ENCODE measurements around the gene CCDC68. TPM values are rescaled to one million over a fixed set of nuclear protein-coding genes. Genes with fewer than 3 reads are reported as not detected.

Gene CCDC68
- total RNA-seq, 2 donors from 2014 or later: 0.16 to 0.17 TPM

DNA sequence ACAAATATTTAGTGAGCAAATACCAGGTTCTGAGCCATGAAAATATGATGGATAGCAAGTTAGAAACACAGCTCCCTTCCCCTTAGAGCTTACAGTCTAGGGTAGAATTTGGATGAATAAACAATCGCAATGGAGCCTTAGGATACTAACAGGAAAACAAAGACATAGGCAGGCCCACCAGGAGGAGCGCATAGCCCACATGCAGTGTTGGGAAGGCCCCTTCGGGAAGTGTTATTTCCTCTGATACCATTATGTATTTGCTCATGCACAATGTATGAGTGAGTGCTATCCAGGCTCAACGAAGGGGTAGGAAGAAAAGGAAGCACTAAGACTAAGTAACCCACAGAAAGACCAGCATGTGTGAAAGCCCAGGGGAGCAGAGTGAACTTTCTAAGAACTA is 76.9 kb downstream of the CCDC68 start:
- no peak for ATAC-seq (replicated peaks)
- Mint-ChIP-seq H3K9me3 (no peaks in the 10 kb centered on the region), H3K27ac (no peak overlapping the region), H3K4me3 (no peak overlapping the region), H3K4me1 (no peaks in the 10 kb centered on the region), H3K36me3 (ENCODE audit: low read depth) (peaks cover 6% of the 10 kb centered on the region), H3K27me3 (no peaks in the 10 kb centered on the region)

DNA sequence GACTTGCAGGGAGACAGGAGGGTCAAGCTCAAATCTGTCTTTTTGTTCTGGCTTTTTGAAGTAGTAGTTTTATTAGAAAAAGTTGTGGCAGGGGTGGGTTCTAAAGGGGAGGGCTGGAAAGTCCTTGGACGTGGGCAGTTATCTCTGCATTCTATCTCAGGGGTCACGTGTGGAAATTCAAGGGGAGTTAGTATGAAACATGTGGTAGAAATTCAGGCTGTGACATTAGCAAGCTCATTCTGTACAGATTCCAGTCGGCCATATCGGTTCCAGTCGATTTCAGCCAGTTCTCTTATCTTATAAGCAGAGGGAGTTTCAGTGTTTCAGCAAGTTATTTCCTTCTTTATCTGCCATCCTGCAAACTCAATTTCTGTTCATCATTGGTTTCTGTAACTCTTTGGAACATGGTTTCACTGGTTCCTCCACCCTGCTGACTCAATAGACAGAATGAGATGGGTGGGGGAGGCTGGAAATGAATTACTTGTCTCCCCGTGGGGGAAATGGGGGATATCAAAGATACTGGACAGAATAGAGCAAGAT is 78.0 kb downstream of the CCDC68 start:
- H3K36me3 Mint-ChIP-seq (ENCODE audit: low read depth): peaks cover 6% of the 10 kb centered on the region
- ATAC-seq (replicated peaks): no peak
- H3K27me3 Mint-ChIP-seq: no peaks in the 10 kb centered on the region
- H3K27ac Mint-ChIP-seq: no peak overlapping the region
- H3K9me3 Mint-ChIP-seq: no peaks in the 10 kb centered on the region
- H3K4me1 Mint-ChIP-seq: no peaks in the 10 kb centered on the region
- H3K4me3 Mint-ChIP-seq: no peak overlapping the region

DNA sequence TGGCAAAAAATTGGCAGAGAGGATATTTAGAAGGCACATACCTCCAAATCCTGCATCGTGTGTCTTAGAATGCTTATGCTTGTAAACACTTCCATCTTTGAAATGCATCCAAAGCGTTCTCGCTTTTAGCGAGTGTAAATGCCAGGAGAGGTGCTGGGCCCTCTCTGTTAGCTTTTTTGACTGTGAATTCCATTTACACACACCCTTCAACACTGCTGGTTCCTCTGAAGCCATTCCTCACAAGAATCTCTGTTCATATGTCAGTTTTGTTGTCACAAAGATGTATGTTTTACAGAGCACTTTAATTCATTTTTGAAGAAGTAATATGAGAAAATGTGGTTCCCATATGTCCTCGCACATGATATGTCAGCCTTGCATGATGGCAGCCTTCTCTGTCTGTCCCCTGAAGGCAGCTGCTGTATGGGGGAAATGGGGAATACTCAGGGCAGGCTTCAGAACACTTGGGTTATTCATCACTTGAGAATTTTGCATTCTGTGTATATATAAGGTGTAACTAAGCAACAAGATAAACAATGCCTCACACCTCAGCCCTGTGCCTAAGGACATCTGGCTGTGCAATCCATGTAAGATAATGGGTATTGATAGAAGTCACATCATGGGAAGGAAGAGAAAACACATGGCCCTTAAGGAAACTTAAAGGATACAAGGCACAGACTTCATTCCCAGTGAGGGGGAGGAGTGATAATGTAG is 78.7 kb downstream of the CCDC68 start:
- H3K4me3 Mint-ChIP-seq: no peak overlapping the region
- no peaks in the 10 kb centered on the region for H3K9me3 Mint-ChIP-seq
- no peak overlapping the region for H3K27ac Mint-ChIP-seq
- H3K36me3 Mint-ChIP-seq (ENCODE audit: low read depth): peaks cover 6% of the 10 kb centered on the region
- no peaks in the 10 kb centered on the region for H3K4me1 Mint-ChIP-seq
- no peaks in the 10 kb centered on the region for H3K27me3 Mint-ChIP-seq
- no peak for ATAC-seq (replicated peaks)

DNA sequence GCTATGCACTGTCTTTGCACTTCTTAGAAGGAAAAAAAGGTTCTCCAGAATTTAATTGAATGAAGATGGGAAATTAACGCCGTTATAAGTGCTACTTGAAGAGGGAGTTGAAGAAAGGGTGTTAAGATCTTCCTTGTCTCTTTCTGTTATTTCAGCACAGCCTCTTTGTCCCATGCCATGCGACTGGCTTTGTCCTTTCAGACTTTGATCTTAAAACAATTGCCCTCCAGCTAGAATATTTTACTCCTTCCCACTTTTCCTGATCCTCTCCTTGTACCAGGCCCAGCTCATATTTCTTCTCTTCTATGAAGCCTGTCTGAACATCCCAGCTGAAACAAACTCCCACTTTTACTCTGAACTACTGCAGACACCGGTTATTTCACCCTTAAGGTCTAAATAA is 79.6 kb downstream of the CCDC68 start:
- no peak overlapping the region for H3K4me3 Mint-ChIP-seq
- no peak overlapping the region for H3K27ac Mint-ChIP-seq
- H3K4me1 Mint-ChIP-seq: no peaks in the 10 kb centered on the region
- no peaks in the 10 kb centered on the region for H3K27me3 Mint-ChIP-seq
- H3K9me3 Mint-ChIP-seq: no peaks in the 10 kb centered on the region
- H3K36me3 Mint-ChIP-seq (ENCODE audit: low read depth): peaks cover 6% of the 10 kb centered on the region
- ATAC-seq (replicated peaks): no peak

DNA sequence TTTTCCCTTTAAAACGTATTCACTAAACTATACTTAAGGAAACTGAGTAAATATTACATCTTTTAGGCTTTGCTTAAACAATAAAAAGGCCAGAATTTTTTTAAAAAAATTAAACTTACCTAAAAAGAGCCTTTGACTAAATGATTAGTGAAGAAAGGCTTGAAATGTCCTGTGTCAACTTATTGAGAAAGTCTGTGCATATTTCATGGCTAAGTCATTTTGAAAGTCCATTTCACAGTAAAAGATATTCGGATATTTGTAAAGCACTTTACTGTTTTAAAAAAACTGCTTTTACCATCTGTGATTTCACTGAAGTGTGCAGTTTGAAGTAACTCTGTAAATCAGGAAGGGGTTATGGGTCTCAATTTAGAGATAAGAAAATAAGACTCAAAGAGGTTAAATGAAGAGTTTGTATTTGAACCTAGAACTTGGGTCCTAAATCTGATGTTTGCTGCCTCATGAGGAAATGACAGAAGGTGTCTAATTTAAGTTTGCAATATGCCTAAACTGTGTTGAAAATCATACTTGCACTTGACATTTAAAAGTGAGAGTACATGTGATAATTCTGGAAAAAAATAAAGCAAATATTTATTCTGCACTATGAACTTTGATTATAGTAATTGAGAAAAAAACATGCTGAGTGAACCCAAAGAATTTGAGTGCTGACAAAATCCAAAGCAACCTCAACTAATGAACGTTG is 80.5 kb downstream of the CCDC68 start:
- H3K4me3 Mint-ChIP-seq: no peak overlapping the region
- ATAC-seq (replicated peaks): no peak
- H3K9me3 Mint-ChIP-seq: no peaks in the 10 kb centered on the region
- H3K27ac Mint-ChIP-seq: no peak overlapping the region
- no peaks in the 10 kb centered on the region for H3K4me1 Mint-ChIP-seq
- no peaks in the 10 kb centered on the region for H3K27me3 Mint-ChIP-seq
- peaks cover 6% of the 10 kb centered on the region for H3K36me3 Mint-ChIP-seq (ENCODE audit: low read depth)

DNA sequence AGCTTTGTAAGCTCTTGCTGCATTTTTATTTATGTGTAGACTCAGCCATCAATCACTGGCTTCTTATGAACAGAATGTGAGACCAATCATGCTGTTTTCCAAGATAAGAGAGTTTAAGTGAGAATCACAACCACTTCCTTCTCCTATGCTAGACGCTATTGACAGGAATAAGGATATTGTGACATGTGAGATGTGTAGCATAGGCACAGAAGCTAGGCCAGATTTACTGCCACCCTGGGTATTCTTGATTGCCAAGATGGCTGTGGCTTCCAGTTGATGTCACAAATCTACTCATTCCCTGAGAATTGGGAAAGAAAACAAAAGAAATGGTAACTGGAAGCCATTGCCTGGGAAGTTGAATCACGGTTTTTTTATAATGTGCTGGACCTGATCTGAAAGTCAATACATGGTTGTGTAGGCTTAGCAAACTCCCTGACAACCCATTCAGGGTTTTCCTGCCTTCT is 81.1 kb downstream of the CCDC68 start:
- Mint-ChIP-seq H3K4me1 (no peaks in the 10 kb centered on the region), H3K27ac (no peak overlapping the region), H3K36me3 (ENCODE audit: low read depth) (peaks cover 6% of the 10 kb centered on the region), H3K27me3 (no peaks in the 10 kb centered on the region), H3K9me3 (no peaks in the 10 kb centered on the region), H3K4me3 (no peak overlapping the region)
- ATAC-seq (replicated peaks): no peak

DNA sequence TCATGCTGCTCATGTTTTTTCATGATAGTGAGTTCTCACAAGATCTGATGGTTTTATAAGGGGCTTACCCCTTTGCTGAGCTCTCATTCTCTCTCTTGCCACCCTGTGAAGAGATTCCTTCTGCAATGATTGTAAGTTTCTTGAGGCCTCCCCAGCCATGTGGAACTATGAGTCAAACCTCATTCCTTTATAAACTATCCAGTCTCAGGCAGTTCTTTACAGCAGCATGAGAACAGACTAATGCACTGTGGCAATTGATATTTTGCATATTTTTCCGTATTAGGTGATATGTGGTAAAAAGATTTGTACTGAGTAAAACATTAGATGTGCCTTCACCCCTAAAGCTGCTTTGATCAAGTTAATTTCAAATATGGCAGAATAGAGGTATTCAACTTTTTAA is 82.2 kb downstream of the CCDC68 start:
- H3K27me3 Mint-ChIP-seq: no peaks in the 10 kb centered on the region
- ATAC-seq (replicated peaks): no peak
- no peak overlapping the region for H3K27ac Mint-ChIP-seq

DNA sequence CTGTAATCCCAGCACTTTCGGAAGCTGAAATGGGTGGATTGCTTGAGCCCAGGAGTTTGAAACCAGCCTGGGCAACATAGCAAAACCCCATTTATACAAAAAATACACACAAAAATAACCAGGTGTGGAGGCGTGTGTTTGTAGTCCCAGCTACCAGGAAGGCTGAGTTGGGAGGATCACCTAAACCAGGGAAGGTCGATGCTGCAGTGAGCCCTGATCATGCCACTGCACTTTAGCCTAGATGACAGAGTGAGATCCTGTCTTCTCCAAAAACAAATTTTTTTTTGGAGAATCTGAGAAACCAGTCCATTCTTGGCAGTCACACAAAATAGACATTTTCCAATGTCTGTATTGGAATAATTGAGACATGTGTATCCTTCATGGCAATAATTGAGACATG is 84.2 kb downstream of the CCDC68 start:
- Mint-ChIP-seq H3K9me3 (no peaks in the 10 kb centered on the region), H3K4me3 (no peak overlapping the region), H3K27ac (no peak overlapping the region), H3K4me1 (no peaks in the 10 kb centered on the region), H3K27me3 (no peaks in the 10 kb centered on the region), H3K36me3 (ENCODE audit: low read depth) (peaks cover 5% of the 10 kb centered on the region)
- ATAC-seq (replicated peaks): no peak

More for the DNA sequence above, 82.2 kb downstream of the CCDC68 start:
- no peaks in the 10 kb centered on the region for H3K4me1 Mint-ChIP-seq
- no peak overlapping the region for H3K4me3 Mint-ChIP-seq
- no peaks in the 10 kb centered on the region for H3K9me3 Mint-ChIP-seq
- H3K36me3 Mint-ChIP-seq (ENCODE audit: low read depth): peaks cover 6% of the 10 kb centered on the region

DNA sequence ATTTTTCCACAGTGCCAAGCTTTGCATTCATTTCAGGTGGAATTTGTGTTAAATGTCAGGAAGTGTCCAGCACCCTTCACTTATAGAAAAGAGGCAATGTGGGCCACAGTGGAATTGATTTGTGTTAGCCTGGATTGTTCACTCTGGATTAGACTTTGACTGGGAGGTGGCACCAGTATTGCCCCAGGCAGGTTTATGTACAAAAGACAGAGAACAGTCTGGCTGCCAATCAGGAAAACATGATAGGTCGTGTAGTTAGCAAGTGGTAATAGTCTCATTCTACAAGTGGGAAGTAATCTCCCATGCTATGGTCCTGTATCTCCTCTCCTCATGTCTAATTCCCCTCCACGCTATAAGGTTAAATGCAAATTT is 85.4 kb downstream of the CCDC68 start:
- no peak overlapping the region for H3K4me3 Mint-ChIP-seq
- ATAC-seq (replicated peaks): no peak
- H3K4me1 Mint-ChIP-seq: no peaks in the 10 kb centered on the region
- H3K27ac Mint-ChIP-seq: no peak overlapping the region
- no peaks in the 10 kb centered on the region for H3K9me3 Mint-ChIP-seq
- no peaks in the 10 kb centered on the region for H3K36me3 Mint-ChIP-seq (ENCODE audit: low read depth)
- no peaks in the 10 kb centered on the region for H3K27me3 Mint-ChIP-seq

DNA sequence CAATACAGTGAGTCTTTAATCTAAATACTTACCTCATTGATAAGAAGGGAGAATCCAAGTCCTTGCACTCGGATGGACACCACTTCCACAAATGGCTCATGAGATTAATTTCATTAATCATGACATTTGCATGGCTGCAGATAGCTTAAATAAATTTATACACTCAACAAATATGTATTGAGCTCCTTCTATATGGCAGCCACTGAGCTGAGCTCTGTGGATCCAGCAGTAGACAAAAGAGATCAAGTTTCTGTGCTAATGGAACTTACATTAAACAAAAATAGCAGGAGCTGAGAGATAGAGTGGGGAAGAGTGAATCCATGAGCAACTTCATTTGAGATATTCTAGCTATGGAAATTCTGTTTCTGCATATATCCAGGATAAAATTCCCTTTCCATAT is 86.6 kb downstream of the CCDC68 start:
- ATAC-seq (replicated peaks): no peak
- Mint-ChIP-seq H3K4me1 (no peaks in the 10 kb centered on the region), H3K9me3 (no peaks in the 10 kb centered on the region)

DNA sequence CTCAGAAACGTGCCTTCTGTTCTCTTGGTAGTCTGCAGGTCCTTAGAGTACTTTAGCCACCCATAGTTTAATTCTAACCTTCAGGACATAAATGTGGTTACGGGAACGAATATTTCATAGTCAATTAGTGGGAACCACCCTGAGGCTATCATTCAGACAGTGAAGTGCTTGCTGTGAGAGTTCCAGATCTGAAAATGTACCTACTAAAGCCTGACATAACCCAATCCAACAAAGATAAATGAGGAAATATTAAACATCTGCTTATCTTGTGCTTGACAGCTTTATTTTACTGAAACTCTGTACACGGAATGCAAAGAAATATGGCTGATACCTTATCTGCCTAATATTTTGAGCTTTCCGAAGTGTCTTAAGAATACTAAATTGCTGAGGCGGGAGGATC is 88.0 kb downstream of the CCDC68 start:
- no peak for ATAC-seq (replicated peaks)
- Mint-ChIP-seq H3K9me3 (no peaks in the 10 kb centered on the region), H3K4me3 (no peak overlapping the region), H3K27me3 (no peaks in the 10 kb centered on the region), H3K36me3 (ENCODE audit: low read depth) (no peaks in the 10 kb centered on the region), H3K27ac (no peak overlapping the region), H3K4me1 (no peaks in the 10 kb centered on the region)

More for the DNA sequence above, 86.6 kb downstream of the CCDC68 start:
- Mint-ChIP-seq H3K36me3 (ENCODE audit: low read depth) (no peaks in the 10 kb centered on the region), H3K27me3 (no peaks in the 10 kb centered on the region), H3K27ac (no peak overlapping the region), H3K4me3 (no peak overlapping the region)

DNA sequence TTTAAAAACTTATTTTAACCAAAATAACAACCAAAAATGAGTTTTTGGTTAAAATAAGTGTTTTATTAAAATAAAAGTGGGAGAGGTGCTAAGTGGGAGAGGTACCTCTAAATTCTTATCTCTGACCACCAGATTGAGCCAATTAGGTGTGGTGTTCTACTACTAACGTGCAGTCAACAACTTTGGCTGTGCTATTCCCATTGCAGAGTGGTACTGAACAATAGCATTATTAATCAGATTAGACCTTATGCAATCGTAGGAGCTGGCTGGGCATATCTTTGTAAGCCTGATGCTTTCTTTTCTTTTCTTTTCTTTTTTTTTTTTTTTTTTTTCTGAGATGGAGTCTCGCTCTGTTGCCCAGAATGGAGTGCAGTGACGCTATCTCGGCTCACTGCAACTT is 92.1 kb downstream of the CCDC68 start:
- no peak overlapping the region for H3K4me3 Mint-ChIP-seq
- ATAC-seq (replicated peaks): no peak

DNA sequence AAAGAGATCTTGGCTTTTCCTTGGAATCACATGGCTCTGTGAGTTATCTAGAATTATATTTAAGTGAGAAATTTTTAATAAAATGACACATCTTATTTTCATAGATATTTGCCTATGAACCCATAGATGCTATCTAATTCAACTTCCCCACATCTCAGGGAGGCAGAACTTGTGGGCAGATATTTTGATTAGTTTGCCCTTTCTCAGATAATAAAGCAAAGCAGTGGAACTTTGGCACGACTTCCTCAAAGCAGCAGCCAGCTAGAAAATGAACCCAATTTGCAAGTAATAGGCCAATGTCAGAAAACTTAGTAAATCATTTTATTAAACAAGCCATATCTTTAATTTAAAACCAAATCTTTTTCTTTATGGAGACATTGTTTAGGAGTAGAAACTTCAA is 98.3 kb downstream of the CCDC68 start:
- H3K36me3 Mint-ChIP-seq (ENCODE audit: low read depth): no peaks in the 10 kb centered on the region
- no peaks in the 10 kb centered on the region for H3K27me3 Mint-ChIP-seq
- H3K4me1 Mint-ChIP-seq: no peaks in the 10 kb centered on the region
- ATAC-seq (replicated peaks): no peak
- no peak overlapping the region for H3K27ac Mint-ChIP-seq
- H3K9me3 Mint-ChIP-seq: no peaks in the 10 kb centered on the region
- H3K4me3 Mint-ChIP-seq: no peak overlapping the region

More for the DNA sequence above, 92.1 kb downstream of the CCDC68 start:
- Mint-ChIP-seq H3K36me3 (ENCODE audit: low read depth) (no peaks in the 10 kb centered on the region), H3K27me3 (no peaks in the 10 kb centered on the region), H3K4me1 (no peaks in the 10 kb centered on the region), H3K27ac (no peak overlapping the region), H3K9me3 (no peaks in the 10 kb centered on the region)

DNA sequence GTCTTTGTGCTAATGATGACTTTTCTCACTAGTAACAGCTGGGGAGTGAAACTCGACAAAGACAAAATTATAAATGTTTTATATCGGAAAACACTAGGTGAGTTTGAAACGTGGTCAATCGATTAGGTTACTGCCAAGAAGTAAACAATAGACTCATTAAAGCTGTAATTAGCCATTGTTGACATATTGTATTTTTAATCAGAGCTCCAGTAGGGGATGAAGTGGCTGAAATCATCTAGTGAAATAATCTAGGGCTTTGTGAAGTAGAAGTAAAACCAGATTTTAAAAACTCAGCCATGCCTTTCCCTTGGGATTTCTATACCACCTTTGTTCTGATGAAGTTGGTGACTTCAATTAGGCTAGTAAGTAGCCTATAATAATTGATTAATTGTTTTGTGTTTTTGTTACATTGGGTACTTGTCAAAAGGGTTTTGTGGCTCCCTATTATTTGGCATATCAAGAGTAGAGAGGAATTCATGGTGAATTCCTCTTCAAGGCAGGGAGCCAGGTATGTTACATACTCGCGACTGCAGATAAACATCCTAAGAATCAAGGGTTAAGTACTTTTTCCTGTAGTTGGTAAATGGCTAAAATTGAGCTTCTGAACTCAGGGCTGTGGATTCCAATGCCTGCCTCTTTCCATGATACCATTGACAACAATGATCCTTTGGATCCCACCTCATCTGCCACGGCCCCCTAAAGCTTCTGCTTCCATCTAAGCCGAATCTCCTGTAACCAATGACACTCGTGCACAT is 99.4 kb downstream of the CCDC68 start:
- no peaks in the 10 kb centered on the region for H3K4me1 Mint-ChIP-seq
- no peak overlapping the region for H3K27ac Mint-ChIP-seq
- no peak for ATAC-seq (replicated peaks)
- H3K9me3 Mint-ChIP-seq: no peaks in the 10 kb centered on the region
- H3K4me3 Mint-ChIP-seq: no peak overlapping the region
- H3K27me3 Mint-ChIP-seq: no peaks in the 10 kb centered on the region
- H3K36me3 Mint-ChIP-seq (ENCODE audit: low read depth): no peaks in the 10 kb centered on the region

Measured in activated T-helper 17 cell treated with anti-CD3 and anti-CD28 coated beads, Interleukin-2, amount 50 U/mL, for 72 hours (primary cell).